H1 (cell line): ENCODE data around the gene SUSD6. TPM values are rescaled to one million over a fixed set of nuclear protein-coding genes. Genes with fewer than 3 reads are reported as not detected.

ENCODE experiments used
- CTCF ChIA-PET: fragments of 300-600 bp; sonication (Branson Sonifier 250); formaldehyde crosslinking; loops from one replicate; lab custom pipeline; 2021; ENCODE audit not compliant: partially characterized antibody; lab: Charles Lee
- POLR2A ChIA-PET: fragments of 300-600 bp; sonication (Branson Sonifier 250); formaldehyde crosslinking; loops from one replicate; lab custom pipeline; 2021; ENCODE audit warnings: inconsistent platforms; ENCODE audit not compliant: partially characterized antibody; lab: Charles Lee
- DNase-seq, 2 experiments: peaks; one replicate each; pipeline versions ENCODE4 v3.0.0 to v3.0.0-alpha.2; 2010 to 2022; ENCODE audit warnings: low spot score in 2 of 2, low read depth in 1 of 2, mixed read lengths in 1 of 2
- FAIRE-seq: peaks from 2 replicates; lab custom pipeline; 2011; peaks lifted over from hg19 to GRCh38; lab: Jason Lieb, UNC
- H2AFZ ChIP-seq: 2 replicates; pipeline ENCODE4 v1.8.1; 2012; ENCODE audit warnings: low read length, inconsistent platforms
- H2AK5ac ChIP-seq: 2 replicates; pipeline ENCODE4 v1.6.1; 2013; ENCODE audit warnings: low read depth, low read length
- H2BK120ac ChIP-seq: replicated peaks from 2 replicates; pipeline ENCODE3; 2013; ENCODE audit warnings: low read depth, low read length, inconsistent platforms
- H2BK12ac ChIP-seq: 2 replicates; pipeline ENCODE4 v1.6.1; 2013; ENCODE audit warnings: low read depth, low read length
- H2BK15ac ChIP-seq: 2 replicates; pipeline ENCODE4 v1.6.1; 2013; ENCODE audit warnings: low read length
- H2BK20ac ChIP-seq: 2 replicates; pipeline ENCODE4 v1.6.1; 2013; ENCODE audit warnings: low read length
- H2BK5ac ChIP-seq: 2 replicates; pipeline ENCODE4 v1.6.1; 2013; ENCODE audit warnings: low read depth, low read length
- H3K14ac ChIP-seq: 2 replicates; pipeline ENCODE4 v1.6.1; 2013; ENCODE audit warnings: inconsistent platforms; ENCODE audit not compliant: insufficient read length
- H3K18ac ChIP-seq: 2 replicates; pipeline ENCODE4 v1.6.1; 2013; ENCODE audit warnings: low read length; ENCODE audit errors: extremely low read depth
- H3K23ac ChIP-seq: 2 replicates; pipeline ENCODE4 v1.6.1; 2013; ENCODE audit warnings: inconsistent platforms; ENCODE audit not compliant: insufficient read length
- H3K23me2 ChIP-seq: 2 replicates; pipeline ENCODE4 v1.6.1; 2013; ENCODE audit warnings: low read depth, low read length
- H3K27ac ChIP-seq: 2 replicates; pipeline ENCODE4 v1.6.1; 2011; ENCODE audit warnings: low read depth, low read length, inconsistent platforms
- H3K27me3 ChIP-seq, 4 experiments: replicated peaks in 1 of 4; 1 replicate in 1 of 4; 2 replicates in 3 of 4; pipeline versions ENCODE4 v1.6.1 to v1.8.1; 2011 to 2013; ENCODE audit warnings: low read length in 3 of 4, mild to moderate bottlenecking in 3 of 4, inconsistent platforms in 2 of 4, mixed read lengths in 2 of 4, moderate library complexity in 1 of 4; ENCODE audit not compliant: control insufficient read depth in 3 of 4, insufficient read depth in 3 of 4; ENCODE audit errors: extremely low read depth in 1 of 4
- H3K36me3 ChIP-seq, 4 experiments: 2 replicates each; pipeline versions ENCODE4 v1.6.1 to v1.8.1; 2011 to 2013; ENCODE audit warnings: mild to moderate bottlenecking in 4 of 4, low read length in 3 of 4, moderate library complexity in 2 of 4, control low read depth in 1 of 4, inconsistent platforms in 1 of 4; ENCODE audit not compliant: insufficient read depth in 4 of 4, control insufficient read depth in 2 of 4
- H3K4ac ChIP-seq: replicated peaks from 2 replicates; pipeline ENCODE3; 2013; ENCODE audit warnings: low read length, low read depth, mixed read lengths, inconsistent platforms; ENCODE audit not compliant: insufficient read length
- H3K4me1 ChIP-seq, 4 experiments: replicated peaks in 1 of 4; 1 replicate in 1 of 4; 2 replicates in 3 of 4; pipeline versions ENCODE4 v1.6.1 to v1.8.1; 2011 to 2013; ENCODE audit warnings: low read length in 3 of 4, inconsistent platforms in 2 of 4, mixed read lengths in 1 of 4; ENCODE audit not compliant: insufficient read depth in 4 of 4, control insufficient read depth in 3 of 4
- H3K4me2 ChIP-seq, 2 experiments: 2 replicates each; pipeline versions ENCODE4 v1.6.1 to v1.8.1; 2011 to 2013; ENCODE audit warnings: low read depth in 2 of 2, low read length in 2 of 2, control low read depth in 1 of 2, inconsistent platforms in 1 of 2, mild to moderate bottlenecking in 1 of 2; ENCODE audit not compliant: insufficient read depth in 1 of 2
- H3K4me3 ChIP-seq, 4 experiments: fragments of 200-600, 300-600 bp in 1 of 4; sonication (generic), shearing (Covaris generic), sonication (Bioruptor Twin) in 1 of 4; 2 replicates each; pipeline versions ENCODE4 v1.5.1 to v1.8.1; 2011 to 2016; ENCODE audit warnings: low read length in 4 of 4, low read depth in 3 of 4, control low read depth in 2 of 4, inconsistent platforms in 2 of 4, mild to moderate bottlenecking in 2 of 4, mixed read lengths in 1 of 4, moderate library complexity in 1 of 4; ENCODE audit not compliant: insufficient read depth in 2 of 4; ENCODE audit errors: extremely low read depth in 1 of 4
- H3K56ac ChIP-seq: replicated peaks from 2 replicates; pipeline ENCODE3; 2013; ENCODE audit warnings: low read depth, mild to moderate bottlenecking, mixed read lengths, low read length, inconsistent platforms; ENCODE audit not compliant: insufficient read length
- H3K79me1 ChIP-seq: 2 replicates; pipeline ENCODE4 v1.6.1; 2013; ENCODE audit warnings: low read depth, low read length, control low read depth
- H3K79me2 ChIP-seq, 2 experiments: 2 replicates each; pipeline versions ENCODE4 v1.6.1 to v1.8.1; 2012 to 2013; ENCODE audit warnings: low read length in 2 of 2, mild to moderate bottlenecking in 2 of 2, inconsistent platforms in 1 of 2; ENCODE audit not compliant: insufficient read depth in 2 of 2, control insufficient read depth in 1 of 2
- H3K9ac ChIP-seq, 4 experiments: replicated peaks in 1 of 4; 1 replicate in 1 of 4; 2 replicates in 3 of 4; pipeline versions ENCODE4 v1.6.1 to v1.8.1; 2011 to 2013; ENCODE audit warnings: low read depth in 3 of 4, low read length in 3 of 4, control low read depth in 2 of 4, mild to moderate bottlenecking in 2 of 4, moderate library complexity in 2 of 4, inconsistent platforms in 1 of 4; ENCODE audit errors: extremely low read depth in 1 of 4
- H3K9me3 ChIP-seq, 2 experiments: 2 replicates each; pipeline versions ENCODE4 v1.6.1 to v1.8.1; 2012 to 2013; ENCODE audit warnings: mild to moderate bottlenecking in 2 of 2, moderate library complexity in 2 of 2, control low read depth in 1 of 2, inconsistent platforms in 1 of 2, low read depth in 1 of 2, low read length in 1 of 2, mixed read lengths in 1 of 2; ENCODE audit not compliant: insufficient read depth in 2 of 2
- H4K20me1 ChIP-seq, 2 experiments: replicated peaks in 1 of 2; 2 replicates each; pipeline versions ENCODE3 to v1.8.1; 2011 to 2013; ENCODE audit warnings: inconsistent platforms in 2 of 2, low read length in 2 of 2, mild to moderate bottlenecking in 1 of 2; ENCODE audit not compliant: insufficient read depth in 2 of 2, control insufficient read depth in 1 of 2
- H4K5ac ChIP-seq: 2 replicates; pipeline ENCODE4 v1.6.1; 2013; ENCODE audit warnings: low read length, low read depth, mixed read lengths, inconsistent platforms; ENCODE audit not compliant: insufficient read length
- H4K8ac ChIP-seq: 2 replicates; pipeline ENCODE4 v1.8.0; 2013; ENCODE audit warnings: mild to moderate bottlenecking, moderate library complexity, low read length, inconsistent platforms; ENCODE audit not compliant: insufficient read depth; ENCODE audit errors: extremely low read depth
- H4K91ac ChIP-seq: replicated peaks from 2 replicates; pipeline ENCODE3; 2013; ENCODE audit warnings: low read length, mixed read lengths, inconsistent platforms; ENCODE audit not compliant: insufficient read length
- CBX8 ChIP-seq: fragments of 300-800, 300-1000 bp; sonication (generic); IDR thresholded peaks from 2 replicates; pipeline ENCODE4 v1.7.1; 2016; ENCODE audit warnings: low read depth, low read length, borderline replicate concordance
- CTBP2 ChIP-seq: IDR thresholded peaks from 2 replicates; pipeline ENCODE4 v1.7.0; 2011; ENCODE audit warnings: borderline replicate concordance, mild to moderate bottlenecking, moderate library complexity, mixed read lengths, low read length; ENCODE audit not compliant: insufficient read depth, insufficient read length
- EGR1 ChIP-seq: IDR thresholded peaks from 2 replicates; pipeline ENCODE4 v1.6.1; 2011; ENCODE audit warnings: low read depth, low read length, borderline replicate concordance
- SIN3A ChIP-seq, 2 experiments: IDR thresholded peaks in 1 of 2; conservative IDR thresholded peaks in 1 of 2; 2 replicates each; pipeline ENCODE4 v1.6.1; 2011 to 2012; ENCODE audit warnings: low read length in 2 of 2, improper control_type of control experiment in 1 of 2, low read depth in 1 of 2, mild to moderate bottlenecking in 1 of 2
- SRF ChIP-seq: IDR thresholded peaks from 2 replicates; pipeline ENCODE4 v1.6.1; 2011; ENCODE audit warnings: mild to moderate bottlenecking, low read depth, low read length, moderate library complexity
- TCF12 ChIP-seq: IDR thresholded peaks from 2 replicates; pipeline ENCODE4 v1.6.1; 2011; ENCODE audit warnings: low read depth, mild to moderate bottlenecking, low read length
- ZNF274 ChIP-seq: IDR thresholded peaks from 2 replicates; pipeline ENCODE4 v1.7.0; 2012; ENCODE audit warnings: low read length, borderline replicate concordance; ENCODE audit errors: extremely low read depth
- WGBS, 2 experiments: shearing (Covaris generic) in 1 of 2; methylation state at CpG; one replicate each; pipeline versions ENCODE4 v1.1.6 to v1.1.7; 2013 to 2015; ENCODE audit warnings: low lambda C conversion rate in 2 of 2, mixed read lengths in 2 of 2, inconsistent platforms in 1 of 2, low coverage in 1 of 2, missing lambda C conversion rate in 1 of 2; ENCODE audit not compliant: insufficient replicate concordance in 2 of 2, insufficient coverage in 1 of 2, insufficient read length in 1 of 2; ENCODE audit errors: extremely low coverage in 1 of 2, missing lambda C conversion rate in 1 of 2; 5-methylcytosine and 5-hydroxymethylcytosine counted together
- polyA plus RNA-seq, 7 experiments: library from polyadenylated mRNA; depleted of rRNA in 3 of 7; stranded (reverse) in 5 of 7; unstranded in 2 of 7; fragments of >200 nt in 5 of 7; fragments of 200-250 nt in 2 of 7; gene quantifications; 1 replicate in 5 of 7; 2 replicates in 1 of 7; 4 replicates in 1 of 7; pipeline versions ENCODE4 v1.2.1 to v1.2.3, GENCODE V29; 2011 to 2013; ENCODE audit warnings: missing spikeins in 2 of 7, mixed read lengths in 2 of 7
- total RNA-seq: library from RNA; stranded (reverse); fragmentation: NEBNext Ultra II Directional; extraction: Animal tissue kit (Norgen Biotek cat#: 25700); gene quantifications from 2 replicates; pipeline ENCODE4 v1.2.1, GENCODE V29; 2021

The SUSD6 gene
- total and polyA plus RNA-seq, 2 of the 8 experiments (the other 6 are each of a cell fraction or from before 2014, with no cell fraction given), result 3.0 to 3.8 TPM

DNA sequence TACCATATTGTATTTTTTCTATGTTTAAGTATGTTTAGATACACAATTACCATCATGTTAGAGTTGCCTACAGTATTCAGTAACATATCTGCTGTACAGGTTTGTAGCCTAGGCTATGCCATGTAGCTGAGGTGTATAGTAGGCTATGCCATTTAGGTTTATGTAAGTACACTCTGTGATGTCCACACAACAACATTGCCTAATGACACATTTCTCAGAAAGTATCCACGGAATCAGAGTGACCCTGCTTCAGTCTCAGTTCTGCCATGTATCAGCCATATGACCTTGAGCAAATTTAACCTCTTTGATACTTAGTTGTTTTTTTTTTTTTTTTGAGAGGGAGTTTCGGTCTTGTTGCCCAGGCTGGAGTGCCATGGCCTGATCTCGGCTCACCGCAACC lies 12.7 kb downstream of the SUSD6 start:
- Histone ChIP-seq H3K4me3 (no peak overlapping the region), H2BK12ac (no peak overlapping the region), H3K79me2 (no peaks in the 10 kb centered on the region), H3K56ac (no peak overlapping the region), H3K23me2 (no peaks in the 10 kb centered on the region), H3K23ac (no peak overlapping the region), H3K9me3 (no peaks in the 10 kb centered on the region), H2BK5ac (no peak overlapping the region), H2BK15ac (no peak overlapping the region), H2BK20ac (no peak overlapping the region)
- WGBS, 2 experiments, result 88% methylated on average over 4 of the region's 4 CpGs; no CpG with 5 or more reads in 1 of the 2 experiments
- CTCF ChIA-PET, result interaction anchor here (1.3 kb wide), 1 partner anchor 86 kb away, joined by 4 read pairs; no protein-coding TSS in a partner anchor
- TF ChIP-seq CBX8 (no peak), SRF (no peak), ZNF274 (no peak), EGR1 (no peak), TCF12 (no peak), SIN3A (conservative IDR thresholded peaks at IDR 0.05 in 1 of 2, IDR thresholded peaks at IDR 0.05 in 1 of 2; ENCODE audit: low read depth in 1 of 2, low read length in 2 of 2) (no peak), CTBP2 (no peak)
- TF ChIP-seq, all 59 proteins: peak for 0
- no peak overlapping the region for H3K27ac ChIP-seq
- H3K4me2 ChIP-seq, result no peak overlapping the region
- no peak overlapping the region for H4K5ac ChIP-seq
- DNase-seq (no peak), FAIRE-seq (no peak)
- H3K4ac ChIP-seq, result no peak overlapping the region
- H4K20me1 ChIP-seq, result peaks cover 0 to 4% of the 10 kb centered on the region in 2 experiments
- H2BK120ac ChIP-seq, result no peak overlapping the region
- H3K14ac ChIP-seq, result no peak overlapping the region
- no peaks in the 10 kb centered on the region for H3K36me3 ChIP-seq
- H4K91ac ChIP-seq, result no peak overlapping the region
- no peak overlapping the region for H2AFZ ChIP-seq
- no peaks in the 10 kb centered on the region for H3K79me1 ChIP-seq
- POLR2A ChIA-PET, result no interaction called here
- no peak overlapping the region for H4K8ac ChIP-seq
- no peak overlapping the region for H3K9ac ChIP-seq
- H2AK5ac ChIP-seq, result no peak overlapping the region
- no peaks in the 10 kb centered on the region for H3K27me3 ChIP-seq
- H3K4me1 ChIP-seq, result peaks cover 0 to under 1% (median 0%) of the 10 kb centered on the region in 4 experiments; a peak in 1 of 7 replicates
- H3K18ac ChIP-seq, result no peak overlapping the region
